HepG2 (cell line): ENCODE measurements around the gene PCSK6. TPM values are rescaled to one million over a fixed set of nuclear protein-coding genes. Genes with fewer than 3 reads are reported as not detected.

Experiments used
- ATAC-seq: fragments of 200-7000 bp; cut with Tn5 transposase; 3 replicates; pipeline ENCODE4 v1.9.1; 2020; ENCODE audit warnings: mild to moderate bottlenecking, moderate library complexity
- BruUV-seq: library from RNA; stranded (reverse); fragments of 400-500 nt; replicated peaks from 2 replicates; lab custom pipeline; 2021; lab: Mats Ljungman, UMichigan
- CTCF ChIA-PET: fragments of 300-600 bp; formaldehyde crosslinking; extraction: SDS; loops from one replicate; lab custom pipeline; 2021; ENCODE audit warnings: low total read pairs, inconsistent platforms, low intra/inter-chr PET ratio; lab: Yijun Ruan, JAX
- POLR2A ChIA-PET: fragments of 350-600 bp; sonication (Branson Sonifier 250); formaldehyde crosslinking; loops from one replicate; lab custom pipeline; 2020; ENCODE audit warnings: antibody characterized with exemption, inconsistent platforms; lab: Yijun Ruan, JAX
- DNase-seq: peaks from one replicate; pipeline ENCODE4 v3.0.0-alpha.2; 2015; ENCODE audit warnings: low spot score
- FAIRE-seq: peaks from 3 replicates; lab custom pipeline; 2011; peaks lifted over from hg19 to GRCh38; lab: Jason Lieb, UNC
- H2AFZ ChIP-seq: one replicate; pipeline ENCODE4 v1.6.1; 2011; ENCODE audit warnings: low read length, inconsistent platforms
- H3K27ac ChIP-seq: fragments of 300-600 bp; 3 replicates; pipeline ENCODE4 v1.8.0; 2011; ENCODE audit warnings: mixed run types, mild to moderate bottlenecking, mixed read lengths, low read length, inconsistent platforms; ENCODE audit not compliant: insufficient read depth; ENCODE audit errors: extremely low read length
- H3K27me3 ChIP-seq, 2 experiments: fragments of 200-600 bp in 1 of 2; 2 replicates in 1 of 2; 3 replicates in 1 of 2; pipeline versions ENCODE4 v1.6.0 to v1.8.0; 2011; ENCODE audit warnings: low read length in 2 of 2, mild to moderate bottlenecking in 2 of 2, moderate library complexity in 2 of 2, inconsistent platforms in 1 of 2; ENCODE audit not compliant: insufficient read depth in 2 of 2, control insufficient read depth in 1 of 2
- H3K36me3 ChIP-seq, 2 experiments: fragments of 200-600 bp in 1 of 2; replicated peaks in 1 of 2; 2 replicates in 1 of 2; 3 replicates in 1 of 2; pipeline versions ENCODE4 v1.5.1 to v1.8.0; 2011; ENCODE audit warnings: low read length in 2 of 2, inconsistent platforms in 1 of 2; ENCODE audit not compliant: insufficient read depth in 2 of 2, control insufficient read depth in 1 of 2
- H3K4me1 ChIP-seq: 2 replicates; pipeline ENCODE4 v1.5.1; 2012; ENCODE audit warnings: low read length, inconsistent platforms; ENCODE audit not compliant: insufficient read depth
- H3K4me2 ChIP-seq: 2 replicates; pipeline ENCODE4 v1.6.0; 2011; ENCODE audit warnings: low read depth, low read length, inconsistent platforms
- H3K4me3 ChIP-seq, 3 experiments: fragments of 200-600 bp in 1 of 3; sonication (generic), shearing (Covaris generic) in 1 of 3; replicated peaks in 1 of 3; 2 replicates each; pipeline ENCODE4 v1.5.1; 2011 to 2016; ENCODE audit warnings: low read length in 3 of 3, inconsistent platforms in 2 of 3, low read depth in 2 of 3, mild to moderate bottlenecking in 2 of 3, control low read depth in 1 of 3, mixed read lengths in 1 of 3; ENCODE audit not compliant: insufficient read depth in 1 of 3
- H3K79me2 ChIP-seq: one replicate; pipeline ENCODE4 v1.6.1; 2011; ENCODE audit warnings: low read length, inconsistent platforms; ENCODE audit not compliant: insufficient read depth
- H3K9ac ChIP-seq: 2 replicates; pipeline ENCODE4 v1.6.0; 2011; ENCODE audit warnings: mild to moderate bottlenecking, low read depth, low read length, inconsistent platforms; ENCODE audit not compliant: insufficient read depth
- H3K9me3 ChIP-seq: 2 replicates; pipeline ENCODE4 v1.5.1; 2012; ENCODE audit warnings: mild to moderate bottlenecking, low read length
- H4K20me1 ChIP-seq: 2 replicates; pipeline ENCODE4 v1.6.0; 2011; ENCODE audit warnings: inconsistent platforms, mild to moderate bottlenecking, low read length, moderate library complexity; ENCODE audit not compliant: insufficient read depth
- DBP ChIP-seq: sonication (generic); formaldehyde crosslinking; IDR thresholded peaks from 2 replicates; pipeline ENCODE4 v1.4.0; 2020; ENCODE audit warnings: missing genetic modification reagents; ENCODE audit errors: not compliant biosample characterization
- EHMT2 ChIP-seq: fragments of 200-600 bp; sonication (generic); IDR thresholded peaks from 2 replicates; pipeline ENCODE4 v1.7.0; 2017; ENCODE audit warnings: antibody characterized with exemption, low read depth, low read length, borderline replicate concordance
- GPN1 ChIP-seq: sonication (generic); formaldehyde crosslinking; IDR thresholded peaks from 2 replicates; pipeline ENCODE4 v1.5.1; 2020; ENCODE audit warnings: missing genetic modification reagents, borderline replicate concordance
- KLF16 ChIP-seq, 2 experiments: sonication (generic) in 1 of 2; formaldehyde crosslinking in 1 of 2; IDR thresholded peaks; 2 replicates each; pipeline versions ENCODE4 v1.6.1 to v1.8.0; 2016 to 2023; ENCODE audit warnings: missing genetic modification reagents in 2 of 2, missing compliant biosample characterization in 1 of 2
- MEF2D ChIP-seq: sonication (generic); formaldehyde crosslinking; IDR thresholded peaks from 2 replicates; pipeline ENCODE4 v1.5.1; 2020; ENCODE audit warnings: mild to moderate bottlenecking, missing genetic modification reagents
- RFXANK ChIP-seq: IDR thresholded peaks from 2 replicates; pipeline ENCODE4 v1.6.1; 2016
- SNAPC4 ChIP-seq: sonication (generic); formaldehyde crosslinking; IDR thresholded peaks from 2 replicates; pipeline ENCODE4 v1.4.0; 2020; ENCODE audit warnings: mild to moderate bottlenecking, missing genetic modification reagents
- SPEN ChIP-seq: sonication (generic); formaldehyde crosslinking; IDR thresholded peaks from 2 replicates; pipeline ENCODE4 v1.5.1; 2020; ENCODE audit warnings: low read depth, mild to moderate bottlenecking, missing genetic modification reagents
- ZEB1 ChIP-seq: IDR thresholded peaks from 2 replicates; pipeline ENCODE4 v1.6.1; 2012; ENCODE audit warnings: mild to moderate bottlenecking, low read depth, inconsistent platforms; ENCODE audit not compliant: insufficient replicate concordance
- ZNF335 ChIP-seq: sonication (generic); formaldehyde crosslinking; IDR thresholded peaks from 2 replicates; pipeline ENCODE4 v1.4.0; 2020; ENCODE audit warnings: missing genetic modification reagents
- ZNF501 ChIP-seq: sonication (generic); formaldehyde crosslinking; IDR thresholded peaks from 2 replicates; pipeline ENCODE4 v1.5.1; 2020; ENCODE audit warnings: mild to moderate bottlenecking, moderate library complexity, missing genetic modification reagents
- ZNF740 ChIP-seq: sonication (generic); formaldehyde crosslinking; IDR thresholded peaks from 2 replicates; pipeline ENCODE4 v1.4.0; 2020; ENCODE audit warnings: missing genetic modification reagents
- WGBS: methylation state at CpG from one replicate; pipeline ENCODE4 v1.1.6; 2017; ENCODE audit warnings: low lambda C conversion rate; 5-methylcytosine and 5-hydroxymethylcytosine counted together
- in situ Hi-C: cut with HindIII; loops from 2 replicates; pipeline ENCODE4 v1.10.0; 2017; ENCODE audit warnings: low pct_unique_long_range_greater_than_20kb; ENCODE audit not compliant: extremely low pct_ligation_motif_present
- intact Hi-C: fragments of 100-400 bp; cut with micrococcal nuclease; formaldehyde crosslinking; loops from one replicate; pipeline ENCODE4 v1.10.0; 2022; ENCODE audit not compliant: unreplicated experiment
- polyA plus RNA-seq, 8 experiments: library from polyadenylated mRNA; depleted of rRNA in 3 of 8; stranded (reverse) in 7 of 8; unstranded in 1 of 8; fragments of >200 nt; fragmentation: Illumina TruSeq in 4 of 8; extraction: Trizol in 4 of 8; gene quantifications; 2 replicates each; pipeline versions ENCODE4 v1.2.1 to v1.2.3, GENCODE V29; 2011 to 2016; ENCODE audit warnings: low read depth in 4 of 8, missing spikeins in 1 of 8, mixed read lengths in 1 of 8; ENCODE audit not compliant: insufficient read depth in 1 of 8
- total RNA-seq, 5 experiments: library from RNA; depleted of rRNA; stranded (reverse); fragments of >200 nt; fragmentation: Illumina TruSeq; extraction: Trizol; gene quantifications; 2 replicates each; pipeline ENCODE4 v1.2.3, GENCODE V29; 2016; ENCODE audit warnings: low read depth in 1 of 5

PCSK6 gene
- total and polyA plus RNA-seq, 2 of the 13 experiments (the other 11 are each of a cell fraction or from before 2014, with no cell fraction given): 56.5 to 155 TPM

GRCh38 chr15:101488300-101489164, 975 bp downstream of the PCSK6 start (continued):
- peak; percentile 30 for TF ChIP-seq DBP (CRISPR knock-in tag)
- TF ChIP-seq KLF16 (CRISPR knock-in tag; IDR thresholded peaks at IDR 0.05): 0 out of 4 replicates have a peak, but pooled peaks of 1 of the 2 experiments have one; percentile 39
- no peak for TF ChIP-seq GPN1 (CRISPR knock-in tag)
- no peak for TF ChIP-seq ZEB1
- no peak for TF ChIP-seq ZNF335 (CRISPR knock-in tag)
- TF ChIP-seq ZNF740 (CRISPR knock-in tag): peak; percentile 47; the same call in 1 of the 2 replicates
- TF ChIP-seq, all 625 proteins: peak for 155

GRCh38 chr15:101486696-101487459, 2.6 kb downstream of the PCSK6 start:
- H3K4me1 ChIP-seq: peaks cover 41% of the 10 kb centered on the region
- H3K79me2 ChIP-seq: peaks cover 61% of the 10 kb centered on the region
- BruUV-seq: no TSS peak
- no peak for FAIRE-seq
- H3K27me3 ChIP-seq: no peaks in the 10 kb centered on the region
- 97% methylated on average over 8 of the region's 14 CpGs for WGBS
- no peaks in the 10 kb centered on the region for H3K9me3 ChIP-seq
- peak overlapping the region in 2 of 3 experiments; percentile 15 to 83; a peak in 1 of 6 replicates for H3K4me3 ChIP-seq
- intact Hi-C loops (no loop called here), in situ Hi-C loops (loop anchor here (5.0 kb wide), 1 partner anchor 50 kb away; no protein-coding TSS in a partner anchor)
- H3K27ac ChIP-seq: peak overlapping the region; percentile 20
- H4K20me1 ChIP-seq: peaks cover 7% of the 10 kb centered on the region
- CTCF ChIA-PET: no interaction called here
- H2AFZ ChIP-seq: no peak overlapping the region
- H3K4me2 ChIP-seq: peak overlapping the region; percentile 80
- peaks cover 10 to 27% of the 10 kb centered on the region in 2 experiments for H3K36me3 ChIP-seq
- POLR2A ChIA-PET: interaction anchor here (1.1 to 4.4 kb wide), 4 partner anchors 10 to 49 kb away, joined by 3 to 56 read pairs (median 4); no protein-coding TSS in a partner anchor
- no peak for ATAC-seq
- peak overlapping the region; percentile 81; the same call in 1 of the 2 replicates for H3K9ac ChIP-seq
- no peak for DNase-seq
- no peak for TF ChIP-seq SPEN
- TF ChIP-seq RFXANK (CRISPR knock-in tag): no peak
- TF ChIP-seq MEF2D (CRISPR knock-in tag): 0 out of 2 replicates have a peak, but pooled peaks have one; percentile 35
- 0 out of 2 replicates have a peak, but pooled peaks have one; percentile 15 for TF ChIP-seq ZNF501 (CRISPR knock-in tag)
- no peak for TF ChIP-seq SNAPC4
- no peak for TF ChIP-seq EHMT2
